ENCODE data around the gene BTBD18. TPM values are rescaled to one million over a fixed set of nuclear protein-coding genes. Genes with fewer than 3 reads are reported as not detected.
"Not testable (repeated sequence)": the region's sequence is repeated elsewhere in the genome, so short reads cannot be mapped to it uniquely, and the experiment has no call there.

The BTBD18 gene
- total RNA-seq, 2 donors from 2014 or later: not detected

GRCh38 chr11:57741132-57742086 lies 10.2 kb downstream of the BTBD18 start, which contains the start of gene SELENOH:
TSS of gene SELENOH (plus strand) at chr11:57741491. CDS start at chr11:57741596, 105 bp downstream.
- peak; percentile 99 for DNase-seq (ENCODE audit: low spot score)
- intact Hi-C loops (cut with DNase I): no loop called here

GRCh38 chr11:57735619-57736298 lies 15.9 kb downstream of the BTBD18 start:
- intact Hi-C loops (cut with DNase I): no loop called here
- no peak for DNase-seq (ENCODE audit: low spot score)

- intact Hi-C loops (cut with DNase I): no loop called here
- DNase-seq (ENCODE audit: low spot score): no peak
Observed at GRCh38 chr11:57732661-57733060, 19.0 kb downstream of the BTBD18 start.

GRCh38 chr11:57729479-57729878 lies 22.1 kb downstream of the BTBD18 start:
- intact Hi-C loops (cut with DNase I): no loop called here

GRCh38 chr11:57728829-57729228 lies 22.8 kb downstream of the BTBD18 start:
- no peak for DNase-seq (ENCODE audit: low spot score)
- intact Hi-C loops (cut with DNase I): no loop called here

More at GRCh38 chr11:57729479-57729878, 22.1 kb downstream of the BTBD18 start:
- no peak for DNase-seq (ENCODE audit: low spot score)

GRCh38 chr11:57727185-57727584 lies 24.4 kb downstream of the BTBD18 start:
- DNase-seq (ENCODE audit: low spot score): no peak
- intact Hi-C loops (cut with DNase I): no loop called here

- DNase-seq (ENCODE audit: low spot score); intact Hi-C loops (cut with DNase I): not testable (repeated sequence)
Observed at GRCh38 chr11:57716726-57717125, 34.9 kb downstream of the BTBD18 start.

GRCh38 chr11:57713835-57714234 lies 37.8 kb downstream of the BTBD18 start:
- no peak for DNase-seq (ENCODE audit: low spot score)
- intact Hi-C loops (cut with DNase I): no loop called here

- intact Hi-C loops (cut with DNase I): no loop called here
- DNase-seq (ENCODE audit: low spot score): peak; percentile 98
Observed at GRCh38 chr11:57712256-57713150, 39.1 kb downstream of the BTBD18 start, which contains the start of gene TMX2. TSS of gene TMX2 (plus strand) at chr11:57712593. CDS start at chr11:57712619, 26 bp downstream.

- intact Hi-C loops (cut with DNase I): no loop called here
- peak; percentile 94 for DNase-seq (ENCODE audit: low spot score)
Observed at GRCh38 chr11:57711414-57712255, 40.0 kb downstream of the BTBD18 start, which contains the start of gene MED19. TSS of gene MED19 (minus strand) at chr11:57712215. CDS start at chr11:57712179, 36 bp downstream.

GRCh38 chr11:57709802-57710367 lies 41.7 kb downstream of the BTBD18 start:
- intact Hi-C loops (cut with DNase I): no loop called here
- no peak for DNase-seq (ENCODE audit: low spot score)

GRCh38 chr11:57705432-57705831 lies 46.2 kb downstream of the BTBD18 start:
- DNase-seq (ENCODE audit: low spot score); intact Hi-C loops (cut with DNase I): not testable (repeated sequence)

GRCh38 chr11:57704932-57705331 lies 46.7 kb downstream of the BTBD18 start:
- intact Hi-C loops (cut with DNase I): no loop called here

GRCh38 chr11:57703341-57703740 lies 48.3 kb downstream of the BTBD18 start:
- DNase-seq (ENCODE audit: low spot score): no peak

More at GRCh38 chr11:57704932-57705331, 46.7 kb downstream of the BTBD18 start:
- DNase-seq (ENCODE audit: low spot score): no peak

GRCh38 chr11:57700425-57700824 lies 51.2 kb downstream of the BTBD18 start:
- no peak for DNase-seq (ENCODE audit: low spot score)
- intact Hi-C loops (cut with DNase I): no loop called here

More at GRCh38 chr11:57703341-57703740, 48.3 kb downstream of the BTBD18 start:
- intact Hi-C loops (cut with DNase I): no loop called here

GRCh38 chr11:57699813-57700212 lies 51.8 kb downstream of the BTBD18 start:
- intact Hi-C loops (cut with DNase I): no loop called here
- no peak for DNase-seq (ENCODE audit: low spot score)

GRCh38 chr11:57698843-57699365 lies 52.7 kb downstream of the BTBD18 start:
- intact Hi-C loops (cut with DNase I): no loop called here
- DNase-seq (ENCODE audit: low spot score): no peak
